ACC112 (cell line): ENCODE measurements around the gene TMC6.
"Not testable (repeated sequence)": the region's sequence is repeated elsewhere in the genome, so short reads cannot be mapped to it uniquely, and the experiment has no call there.

Experiments used
- H2AFZ ChIP-seq: fragments of 200-600 bp; sonication (generic); one replicate; pipeline ENCODE4 v1.6.0; 2017; ENCODE audit warnings: antibody characterized with exemption, low read length; ENCODE audit not compliant: unreplicated experiment
- H3K27ac ChIP-seq: fragments of 200-600 bp; sonication (generic); 2 replicates; pipeline ENCODE4 v1.5.1; 2014; ENCODE audit warnings: low read depth, mild to moderate bottlenecking, antibody characterized with exemption, low read length, moderate library complexity
- H3K27me3 ChIP-seq: fragments of 200-600 bp; sonication (generic); 2 replicates; pipeline ENCODE4 v1.6.1; 2014; ENCODE audit warnings: mild to moderate bottlenecking, antibody characterized with exemption, low read length, moderate library complexity, mixed read lengths; ENCODE audit not compliant: insufficient read depth
- H3K36me3 ChIP-seq: fragments of 200-600 bp; sonication (generic); 2 replicates; pipeline ENCODE4 v1.6.1; 2016; ENCODE audit warnings: mild to moderate bottlenecking, antibody characterized with exemption, low read length, moderate library complexity, mixed read lengths; ENCODE audit not compliant: insufficient read depth
- H3K4me1 ChIP-seq: fragments of 200-600 bp; sonication (generic); one replicate; pipeline ENCODE4 v1.6.1; 2016; ENCODE audit warnings: low read length, mixed read lengths; ENCODE audit not compliant: insufficient read depth, unreplicated experiment, control insufficient read depth
- H3K4me3 ChIP-seq: fragments of 200-600 bp; sonication (generic); 2 replicates; pipeline ENCODE4 v1.5.1; 2014; ENCODE audit warnings: mild to moderate bottlenecking, low read depth, low read length
- H3K79me2 ChIP-seq: fragments of 200-600 bp; sonication (generic); one replicate; pipeline ENCODE4 v1.6.0; 2016; ENCODE audit warnings: low read length; ENCODE audit not compliant: control insufficient read depth, unreplicated experiment, insufficient read depth

Gene TMC6

GRCh38 chr17:78075545-78075944 lies 53.0 kb downstream of the TMC6 start:
- no peak overlapping the region for H2AFZ ChIP-seq
- no peak overlapping the region for H3K27ac ChIP-seq
- no peaks in the 10 kb centered on the region for H3K79me2 ChIP-seq
- no peak overlapping the region for H3K4me3 ChIP-seq
- no peaks in the 10 kb centered on the region for H3K4me1 ChIP-seq
- no peaks in the 10 kb centered on the region for H3K27me3 ChIP-seq
- H3K36me3 ChIP-seq: peaks cover 9% of the 10 kb centered on the region; the same call in 1 of the 2 replicates

- Histone ChIP-seq H3K4me1 (no peaks in the 10 kb centered on the region), H2AFZ (no peak overlapping the region), H3K27ac (no peak overlapping the region), H3K36me3 (peaks cover 9% of the 10 kb centered on the region; the same call in 1 of the 2 replicates), H3K4me3 (no peak overlapping the region), H3K27me3 (no peaks in the 10 kb centered on the region), H3K79me2 (no peaks in the 10 kb centered on the region)
These were observed 53.5 kb downstream of the TMC6 start for GRCh38 chr17:78075011-78075410.

DNA sequence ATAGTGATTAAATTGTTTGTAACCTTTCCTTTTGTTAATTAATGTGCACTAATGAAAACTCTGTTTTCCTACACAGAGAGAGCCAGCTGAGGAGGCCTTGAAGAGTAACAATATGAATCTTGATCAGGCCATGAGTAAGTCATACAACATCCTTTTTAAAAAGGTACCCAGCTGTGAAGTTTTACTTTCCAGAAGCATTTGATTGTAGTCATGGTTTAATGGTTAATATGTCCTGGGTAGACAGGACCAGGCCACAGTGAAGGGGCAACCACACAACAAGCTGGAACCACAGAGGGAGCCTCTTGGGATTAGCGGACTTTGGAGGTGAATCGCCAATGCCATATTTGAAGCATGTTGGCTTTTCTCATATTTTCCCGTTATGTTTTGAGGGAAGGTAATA lies 55.6 kb downstream of the TMC6 start:
- Histone ChIP-seq H3K36me3 (peaks cover 9% of the 10 kb centered on the region; the same call in 1 of the 2 replicates), H3K79me2 (no peaks in the 10 kb centered on the region), H3K4me1 (no peaks in the 10 kb centered on the region), H3K4me3 (no peak overlapping the region), H3K27me3 (no peaks in the 10 kb centered on the region), H3K27ac (no peak overlapping the region), H2AFZ (no peak overlapping the region)

DNA sequence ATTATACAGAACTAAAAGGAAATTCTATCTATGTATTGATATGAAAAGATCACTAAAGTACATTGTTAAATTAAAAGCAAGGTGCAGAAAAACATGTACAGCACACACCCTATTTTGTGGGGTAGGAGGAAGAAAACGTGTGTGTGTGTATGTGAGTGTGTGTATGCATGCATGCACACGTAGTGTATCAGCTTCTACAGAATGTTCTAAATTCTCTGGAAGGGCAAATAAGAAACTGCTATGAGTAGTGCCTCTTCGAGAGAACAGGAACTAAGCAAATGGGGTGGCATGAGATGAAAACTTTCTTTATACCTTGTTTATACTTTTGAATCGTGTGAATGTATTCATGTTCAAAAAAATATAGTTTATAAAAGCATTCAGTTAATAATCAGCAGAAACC lies 58.9 kb downstream of the TMC6 start:
- H3K36me3 ChIP-seq: peaks cover 12% of the 10 kb centered on the region; the same call in 1 of the 2 replicates
- no peaks in the 10 kb centered on the region for H3K27me3 ChIP-seq
- no peak overlapping the region for H3K4me3 ChIP-seq
- H3K79me2 ChIP-seq: no peaks in the 10 kb centered on the region
- H3K4me1 ChIP-seq: no peaks in the 10 kb centered on the region
- H3K27ac ChIP-seq: no peak overlapping the region
- H2AFZ ChIP-seq: no peak overlapping the region

- not testable (repeated sequence) for H3K27ac ChIP-seq, H3K27me3 ChIP-seq, H3K4me3 ChIP-seq, H2AFZ ChIP-seq, H3K36me3 ChIP-seq, H3K4me1 ChIP-seq, H3K79me2 ChIP-seq
These were observed 61.6 kb downstream of the TMC6 start for GRCh38 chr17:78066976-78067375.

DNA sequence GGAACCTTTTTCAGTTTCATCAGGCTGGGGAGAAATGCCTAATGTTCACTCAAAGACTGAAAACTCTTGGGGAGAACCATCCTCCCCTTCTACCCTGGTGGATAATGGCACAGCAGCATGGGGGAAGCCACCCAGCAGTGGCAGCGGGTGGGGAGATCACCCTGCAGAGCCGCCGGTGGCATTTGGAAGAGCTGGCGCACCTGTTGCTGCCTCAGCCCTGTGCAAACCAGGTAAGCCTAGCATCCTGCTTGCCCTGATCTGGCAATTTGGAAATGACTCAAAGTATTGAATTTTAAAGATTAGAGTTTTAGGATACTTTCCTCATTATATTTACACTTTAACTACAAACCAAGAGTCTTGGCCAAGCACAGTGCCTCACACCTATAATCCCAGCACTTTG lies 63.8 kb downstream of the TMC6 start:
- H3K27ac ChIP-seq: no peak overlapping the region
- no peaks in the 10 kb centered on the region for H3K4me1 ChIP-seq
- H2AFZ ChIP-seq: no peak overlapping the region
- H3K4me3 ChIP-seq: no peak overlapping the region
- H3K27me3 ChIP-seq: no peaks in the 10 kb centered on the region
- peaks cover 3% of the 10 kb centered on the region; the same call in 1 of the 2 replicates for H3K36me3 ChIP-seq
- H3K79me2 ChIP-seq: no peaks in the 10 kb centered on the region

GRCh38 chr17:78063489-78063888 lies 65.1 kb downstream of the TMC6 start:
- H2AFZ ChIP-seq: no peak overlapping the region
- no peak overlapping the region for H3K27ac ChIP-seq
- no peaks in the 10 kb centered on the region for H3K27me3 ChIP-seq
- no peak overlapping the region for H3K4me3 ChIP-seq
- H3K4me1 ChIP-seq: no peaks in the 10 kb centered on the region
- H3K36me3 ChIP-seq: peaks cover 3% of the 10 kb centered on the region; the same call in 1 of the 2 replicates
- H3K79me2 ChIP-seq: no peaks in the 10 kb centered on the region

- H3K4me3 ChIP-seq: no peak overlapping the region
- H3K36me3 ChIP-seq: no peaks in the 10 kb centered on the region
- H3K79me2 ChIP-seq: no peaks in the 10 kb centered on the region
- H3K27ac ChIP-seq: no peak overlapping the region
- no peaks in the 10 kb centered on the region for H3K27me3 ChIP-seq
- H3K4me1 ChIP-seq: no peaks in the 10 kb centered on the region
- no peak overlapping the region for H2AFZ ChIP-seq
These were observed 66.0 kb downstream of the TMC6 start for GRCh38 chr17:78062596-78062995.
